H9 (cell line): Measurements from ENCODE around the gene ILDR1. TPM values are rescaled to one million over a fixed set of nuclear protein-coding genes. Genes with fewer than 3 reads are reported as not detected.

Experiments used
- DNase-seq: peaks from one replicate; pipeline ENCODE4 v3.0.0-alpha.2; 2017
- H2AFZ ChIP-seq: one replicate; pipeline ENCODE4 v1.6.1; 2013; ENCODE audit warnings: mild to moderate bottlenecking, low read length, control low read depth, moderate library complexity
- H2AK5ac ChIP-seq: 2 replicates; pipeline ENCODE4 v1.6.1; 2013; ENCODE audit warnings: low read length, control low read depth, mixed read lengths; ENCODE audit not compliant: insufficient read length
- H2BK120ac ChIP-seq: one replicate; pipeline ENCODE4 v1.6.1; 2013; ENCODE audit warnings: low read depth, mild to moderate bottlenecking, low read length, control low read depth, inconsistent platforms; ENCODE audit not compliant: poor library complexity, severe bottlenecking
- H2BK12ac ChIP-seq: 2 replicates; pipeline ENCODE4 v1.6.1; 2013; ENCODE audit warnings: low read length, control low read depth, mixed read lengths, low read depth; ENCODE audit not compliant: insufficient read length
- H2BK15ac ChIP-seq: 2 replicates; pipeline ENCODE4 v1.6.1; 2013; ENCODE audit warnings: low read depth, low read length, control low read depth
- H2BK20ac ChIP-seq: one replicate; pipeline ENCODE4 v1.6.1; 2013; ENCODE audit warnings: low read depth, mild to moderate bottlenecking, low read length, control low read depth, inconsistent platforms; ENCODE audit not compliant: poor library complexity, severe bottlenecking
- H2BK5ac ChIP-seq: 2 replicates; pipeline ENCODE4 v1.6.1; 2013; ENCODE audit warnings: low read length, control low read depth, mixed read lengths; ENCODE audit not compliant: insufficient read length
- H3K14ac ChIP-seq: 2 replicates; pipeline ENCODE4 v1.6.1; 2013; ENCODE audit warnings: low read length, control low read depth; ENCODE audit not compliant: insufficient read depth
- H3K18ac ChIP-seq: 2 replicates; pipeline ENCODE4 v1.6.1; 2013; ENCODE audit warnings: low read depth, mild to moderate bottlenecking, mixed read lengths, low read length, control low read depth; ENCODE audit not compliant: insufficient read length
- H3K23ac ChIP-seq: 2 replicates; pipeline ENCODE4 v1.6.1; 2013; ENCODE audit warnings: low read length, control low read depth, mixed read lengths, low read depth; ENCODE audit not compliant: insufficient read length
- H3K23me2 ChIP-seq: 2 replicates; pipeline ENCODE4 v1.6.1; 2013; ENCODE audit warnings: low read depth, mild to moderate bottlenecking, mixed read lengths, low read length, control low read depth; ENCODE audit not compliant: insufficient read length, poor library complexity, severe bottlenecking
- H3K27ac ChIP-seq: 2 replicates; pipeline ENCODE4 v1.5.1; 2013; ENCODE audit warnings: low read length, control low read depth, mixed read lengths, low read depth; ENCODE audit not compliant: insufficient read length
- H3K27me3 ChIP-seq: 2 replicates; pipeline ENCODE4 v1.6.1; 2013; ENCODE audit warnings: low read length, control low read depth, inconsistent platforms; ENCODE audit not compliant: insufficient read depth
- H3K4ac ChIP-seq: 2 replicates; pipeline ENCODE4 v1.6.1; 2013; ENCODE audit warnings: low read depth, mild to moderate bottlenecking, control low read depth, inconsistent platforms, low read length, moderate library complexity
- H3K4me1 ChIP-seq: 2 replicates; pipeline ENCODE4 v1.6.1; 2013; ENCODE audit warnings: low read length, control low read depth, inconsistent platforms; ENCODE audit not compliant: insufficient read depth
- H3K4me2 ChIP-seq: 2 replicates; pipeline ENCODE4 v1.6.1; 2013; ENCODE audit warnings: low read length, control low read depth, mixed read lengths; ENCODE audit not compliant: insufficient read length, insufficient read depth
- H3K56ac ChIP-seq: 2 replicates; pipeline ENCODE4 v1.6.1; 2013; ENCODE audit warnings: low read depth, mild to moderate bottlenecking, mixed read lengths, low read length, control low read depth; ENCODE audit not compliant: insufficient read length
- H3K79me1 ChIP-seq: 2 replicates; pipeline ENCODE4 v1.6.1; 2013; ENCODE audit warnings: low read depth, mild to moderate bottlenecking, moderate library complexity, low read length, control low read depth, inconsistent platforms; ENCODE audit not compliant: insufficient read depth, poor library complexity, severe bottlenecking
- H3K79me2 ChIP-seq: 2 replicates; pipeline ENCODE4 v1.6.1; 2013; ENCODE audit warnings: low read length, control low read depth, inconsistent platforms; ENCODE audit not compliant: insufficient read depth
- H3K9ac ChIP-seq: 2 replicates; pipeline ENCODE4 v1.6.1; 2013; ENCODE audit warnings: low read length, control low read depth, mixed read lengths; ENCODE audit not compliant: insufficient read length; ENCODE audit errors: extremely low read depth
- H3K9me3 ChIP-seq: one replicate; pipeline ENCODE4 v1.6.1; 2013; ENCODE audit warnings: low read depth, low read length, inconsistent platforms; ENCODE audit not compliant: control insufficient read depth
- H3T11ph ChIP-seq: one replicate; pipeline ENCODE4 v1.6.1; 2013; ENCODE audit warnings: mild to moderate bottlenecking, low read length, control low read depth, inconsistent platforms
- H4K20me1 ChIP-seq: one replicate; pipeline ENCODE4 v1.6.1; 2013; ENCODE audit not compliant: control insufficient read depth, insufficient read length, insufficient read depth
- H4K5ac ChIP-seq: 2 replicates; pipeline ENCODE4 v1.6.1; 2013; ENCODE audit warnings: low read depth, mild to moderate bottlenecking, mixed read lengths, low read length, control low read depth; ENCODE audit not compliant: insufficient read length
- H4K8ac ChIP-seq: replicated peaks from 2 replicates; pipeline ENCODE4 v1.6.1; 2013; ENCODE audit warnings: low read length, control low read depth, mixed read lengths, low read depth; ENCODE audit not compliant: insufficient read length
- H4K91ac ChIP-seq: 2 replicates; pipeline ENCODE4 v1.6.1; 2013; ENCODE audit warnings: low read depth, mild to moderate bottlenecking, moderate library complexity, mixed read lengths, low read length, control low read depth; ENCODE audit not compliant: insufficient read length
- H3K27ac Mint-ChIP-seq, 3 experiments: 2 replicates in 2 of 3; 3 replicates in 1 of 3; pipeline ENCODE4 v1.8.0; 2020 to 2021; ENCODE audit warnings: mixed read lengths in 3 of 3, mild to moderate bottlenecking in 1 of 3, moderate library complexity in 1 of 3
- H3K27me3 Mint-ChIP-seq: 2 replicates; pipeline ENCODE4 v1.8.0; 2021; ENCODE audit warnings: low read depth, mild to moderate bottlenecking, moderate library complexity, mixed read lengths
- H3K36me3 Mint-ChIP-seq, 3 experiments: 2 replicates in 2 of 3; 3 replicates in 1 of 3; pipeline ENCODE4 v1.8.0; 2020 to 2021; ENCODE audit warnings: low read depth in 3 of 3, mixed read lengths in 3 of 3; ENCODE audit not compliant: insufficient read depth in 1 of 3
- H3K4me1 Mint-ChIP-seq, 2 experiments: 2 replicates each; pipeline ENCODE4 v1.8.0; 2020; ENCODE audit warnings: mixed read lengths in 2 of 2
- H3K4me3 Mint-ChIP-seq, 2 experiments: 2 replicates in 1 of 2; 3 replicates in 1 of 2; pipeline ENCODE4 v1.8.0; 2020 to 2021; ENCODE audit warnings: mild to moderate bottlenecking in 2 of 2, mixed read lengths in 2 of 2, moderate library complexity in 1 of 2
- H3K9me3 Mint-ChIP-seq, 2 experiments: 2 replicates in 1 of 2; 3 replicates in 1 of 2; pipeline ENCODE4 v1.8.0; 2020; ENCODE audit warnings: mild to moderate bottlenecking in 2 of 2, mixed read lengths in 2 of 2, moderate library complexity in 1 of 2
- WGBS: extraction: QIAGEN DNeasy Blood & Tissue Kit; methylation state at CpG from one replicate; pipeline ENCODE4 v1.1.7; 2013; ENCODE audit warnings: missing lambda C conversion rate, low lambda C conversion rate, mixed read lengths; ENCODE audit not compliant: insufficient read length; ENCODE audit errors: extremely low coverage; 5-methylcytosine and 5-hydroxymethylcytosine counted together
- total RNA-seq: library from RNA; stranded (reverse); gene quantifications from 2 replicates; pipeline ENCODE4 v1.2.1, GENCODE V29; 2021
- TF ChIP-seq, protein P1 (sequence below): fragments of 200-600 bp; sonication (generic); conservative IDR thresholded peaks from 3 replicates; pipeline ENCODE4 v1.8.0; 2021; ENCODE audit warnings: antibody characterized with exemption, mild to moderate bottlenecking

ILDR1 gene
- total RNA-seq, 1 experiment from 2014 or later: 0.68 TPM

DNA sequence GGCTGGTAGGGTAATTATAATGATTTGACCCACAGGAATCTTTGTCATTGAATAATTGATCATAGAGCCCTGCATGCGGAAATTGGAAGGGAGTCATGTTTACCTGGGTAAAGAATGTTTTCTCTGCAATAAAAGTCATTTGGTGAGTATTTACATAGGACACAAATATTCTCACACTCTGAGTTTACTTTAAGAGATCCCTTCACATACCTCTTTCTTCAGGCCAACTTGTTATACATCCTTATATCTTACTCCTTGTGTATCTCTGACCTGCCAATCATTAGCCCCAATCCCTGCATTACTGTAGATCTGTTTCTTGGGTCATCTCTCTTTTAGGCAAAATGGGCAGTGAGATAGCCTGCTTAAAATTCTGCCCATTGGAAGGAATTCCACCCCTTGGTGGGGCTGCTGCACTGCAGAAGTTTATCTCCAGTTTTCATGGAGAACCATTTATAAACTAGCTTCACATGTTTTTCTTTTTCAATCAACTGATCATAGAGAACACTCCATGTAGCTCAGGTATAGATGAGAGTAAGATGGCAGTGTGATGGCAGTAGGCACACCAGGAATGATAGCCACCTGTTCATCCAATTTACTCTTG lies 46.2 kb downstream of the ILDR1 start:
- no peak overlapping the region for H3K18ac ChIP-seq
- H3K9me3 ChIP-seq: peaks cover 13% of the 10 kb centered on the region
- H3K23ac ChIP-seq: no peak overlapping the region
- peaks cover 8 to 23% (median 13%) of the 10 kb centered on the region in 3 experiments for H3K36me3 Mint-ChIP-seq
- H4K8ac ChIP-seq: no peak overlapping the region
- H2AK5ac ChIP-seq: no peak overlapping the region
- no peaks in the 10 kb centered on the region for H3K79me1 ChIP-seq
- H3K9me3 Mint-ChIP-seq: peaks cover 12 to 22% of the 10 kb centered on the region in 2 experiments; a peak in 4 of 5 replicates
- H3K23me2 ChIP-seq: no peaks in the 10 kb centered on the region
- no peak overlapping the region for H3K4ac ChIP-seq
- no peaks in the 10 kb centered on the region for H3K4me1 ChIP-seq
- H3K27me3 Mint-ChIP-seq: no peaks in the 10 kb centered on the region
- H2BK5ac ChIP-seq: no peak overlapping the region
- H3K56ac ChIP-seq: no peak overlapping the region
- DNase-seq: no peak
- H3K9ac ChIP-seq: no peak overlapping the region
- H2BK15ac ChIP-seq: no peak overlapping the region
- no peak overlapping the region for H3K27ac Mint-ChIP-seq
- no peak overlapping the region for H2BK20ac ChIP-seq
- H3T11ph ChIP-seq: no peak overlapping the region
- H2AFZ ChIP-seq: no peak overlapping the region
- no peak overlapping the region for H3K4me3 Mint-ChIP-seq
- no peak overlapping the region for H3K27ac ChIP-seq
- H4K5ac ChIP-seq: no peak overlapping the region
- H3K14ac ChIP-seq: no peak overlapping the region
- H4K91ac ChIP-seq: no peak overlapping the region
- no peaks in the 10 kb centered on the region for H3K79me2 ChIP-seq
- no peak overlapping the region for H2BK12ac ChIP-seq
- TF ChIP-seq, protein P1, sequence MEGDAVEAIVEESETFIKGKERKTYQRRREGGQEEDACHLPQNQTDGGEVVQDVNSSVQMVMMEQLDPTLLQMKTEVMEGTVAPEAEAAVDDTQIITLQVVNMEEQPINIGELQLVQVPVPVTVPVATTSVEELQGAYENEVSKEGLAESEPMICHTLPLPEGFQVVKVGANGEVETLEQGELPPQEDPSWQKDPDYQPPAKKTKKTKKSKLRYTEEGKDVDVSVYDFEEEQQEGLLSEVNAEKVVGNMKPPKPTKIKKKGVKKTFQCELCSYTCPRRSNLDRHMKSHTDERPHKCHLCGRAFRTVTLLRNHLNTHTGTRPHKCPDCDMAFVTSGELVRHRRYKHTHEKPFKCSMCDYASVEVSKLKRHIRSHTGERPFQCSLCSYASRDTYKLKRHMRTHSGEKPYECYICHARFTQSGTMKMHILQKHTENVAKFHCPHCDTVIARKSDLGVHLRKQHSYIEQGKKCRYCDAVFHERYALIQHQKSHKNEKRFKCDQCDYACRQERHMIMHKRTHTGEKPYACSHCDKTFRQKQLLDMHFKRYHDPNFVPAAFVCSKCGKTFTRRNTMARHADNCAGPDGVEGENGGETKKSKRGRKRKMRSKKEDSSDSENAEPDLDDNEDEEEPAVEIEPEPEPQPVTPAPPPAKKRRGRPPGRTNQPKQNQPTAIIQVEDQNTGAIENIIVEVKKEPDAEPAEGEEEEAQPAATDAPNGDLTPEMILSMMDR: no peak
- H3K27me3 ChIP-seq: no peaks in the 10 kb centered on the region
- H3K4me2 ChIP-seq: no peak overlapping the region
- WGBS: no CpG with 5 or more reads among the region's 1 CpG
- no peak overlapping the region for H2BK120ac ChIP-seq
- H4K20me1 ChIP-seq: no peaks in the 10 kb centered on the region
- peaks cover 6 to 9% of the 10 kb centered on the region in 2 experiments; a peak in 2 of 4 replicates for H3K4me1 Mint-ChIP-seq
